ENCODE measurements around the gene BMI1.

DNA sequence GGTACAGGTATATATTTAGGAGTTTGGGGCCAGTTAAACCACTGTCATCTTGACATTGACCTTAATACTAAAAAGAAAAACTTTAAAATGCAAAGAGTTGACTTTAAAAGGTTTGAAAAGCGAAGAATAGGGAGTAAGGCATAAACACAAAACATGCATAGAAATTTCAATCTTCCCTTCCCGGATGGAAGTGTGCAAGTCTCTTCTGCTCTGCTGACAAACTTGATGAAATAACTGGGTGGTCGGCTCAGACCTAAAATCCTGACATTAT is 21.0 kb downstream of the BMI1 start:
- TF ChIP-seq, protein P1, sequence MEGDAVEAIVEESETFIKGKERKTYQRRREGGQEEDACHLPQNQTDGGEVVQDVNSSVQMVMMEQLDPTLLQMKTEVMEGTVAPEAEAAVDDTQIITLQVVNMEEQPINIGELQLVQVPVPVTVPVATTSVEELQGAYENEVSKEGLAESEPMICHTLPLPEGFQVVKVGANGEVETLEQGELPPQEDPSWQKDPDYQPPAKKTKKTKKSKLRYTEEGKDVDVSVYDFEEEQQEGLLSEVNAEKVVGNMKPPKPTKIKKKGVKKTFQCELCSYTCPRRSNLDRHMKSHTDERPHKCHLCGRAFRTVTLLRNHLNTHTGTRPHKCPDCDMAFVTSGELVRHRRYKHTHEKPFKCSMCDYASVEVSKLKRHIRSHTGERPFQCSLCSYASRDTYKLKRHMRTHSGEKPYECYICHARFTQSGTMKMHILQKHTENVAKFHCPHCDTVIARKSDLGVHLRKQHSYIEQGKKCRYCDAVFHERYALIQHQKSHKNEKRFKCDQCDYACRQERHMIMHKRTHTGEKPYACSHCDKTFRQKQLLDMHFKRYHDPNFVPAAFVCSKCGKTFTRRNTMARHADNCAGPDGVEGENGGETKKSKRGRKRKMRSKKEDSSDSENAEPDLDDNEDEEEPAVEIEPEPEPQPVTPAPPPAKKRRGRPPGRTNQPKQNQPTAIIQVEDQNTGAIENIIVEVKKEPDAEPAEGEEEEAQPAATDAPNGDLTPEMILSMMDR (IDR thresholded peaks at IDR 0.05; ENCODE audit: borderline replicate concordance, extremely low read depth, low read length, poor library complexity, severe bottlenecking) = no peak
- no peak for TF ChIP-seq EZH2 (IDR thresholded peaks at IDR 0.05; ENCODE audit: borderline replicate concordance, low read depth, low read length, severe bottlenecking)

Data from DND-41 (cell line).